Stimulated activated CD8-positive, alpha-beta memory T cell treated with anti-CD3 and anti-CD28 coated beads, Interleukin-2, amount 100 ng/mL, for 1 hour (primary cell): ENCODE data around the gene VWA3B.
"Not testable (repeated sequence)": the region's sequence is repeated elsewhere in the genome, so short reads cannot be mapped to it uniquely, and the experiment has no call there.

ENCODE experiments used
- DNase-seq, 2 donors: peaks; one replicate each; pipeline ENCODE4 v3.0.0-alpha.2; 2020; ENCODE audit warnings: low read depth in 2 of 2

VWA3B gene

DNA sequence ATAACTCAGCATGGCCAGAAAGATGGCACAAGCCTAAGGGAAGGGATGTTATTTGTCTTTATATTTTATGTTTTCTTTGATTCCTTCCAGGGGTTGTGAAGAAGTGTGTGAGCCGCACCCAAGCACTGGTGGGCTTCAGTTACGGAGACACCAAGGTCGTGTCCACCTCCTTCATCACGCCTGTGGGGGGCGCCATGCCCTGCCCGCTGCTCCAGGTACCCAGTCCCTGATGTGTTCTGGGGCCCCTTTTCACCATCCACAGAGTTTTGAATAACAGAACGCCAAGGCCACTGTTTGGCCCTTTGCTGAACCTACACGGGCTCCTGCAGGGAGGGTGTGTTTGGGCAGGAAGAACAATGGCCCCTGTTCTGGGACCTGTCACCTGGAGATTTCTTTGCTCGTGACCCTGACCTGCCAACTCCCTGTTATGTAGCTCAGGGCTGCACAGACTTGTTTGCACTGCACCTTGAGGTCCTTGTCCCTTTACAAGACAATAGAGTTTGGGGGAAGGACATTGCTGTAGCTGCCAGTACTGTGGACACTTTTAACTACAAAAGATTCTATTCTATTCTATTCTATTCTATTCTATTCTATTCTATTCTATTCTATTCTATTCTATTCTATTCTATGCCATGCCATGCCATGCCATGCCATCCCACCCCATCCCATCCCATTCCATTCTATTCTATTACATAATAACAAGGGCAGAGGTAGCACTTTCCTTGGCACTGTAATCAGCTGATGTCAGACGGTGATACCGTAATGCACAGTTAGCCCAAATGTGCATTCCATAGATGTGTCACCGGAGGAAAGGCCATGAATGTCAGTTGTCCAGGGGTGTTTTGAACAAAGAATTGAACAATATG lies 211.1 kb downstream of the VWA3B start:
- no peak for DNase-seq

DNA sequence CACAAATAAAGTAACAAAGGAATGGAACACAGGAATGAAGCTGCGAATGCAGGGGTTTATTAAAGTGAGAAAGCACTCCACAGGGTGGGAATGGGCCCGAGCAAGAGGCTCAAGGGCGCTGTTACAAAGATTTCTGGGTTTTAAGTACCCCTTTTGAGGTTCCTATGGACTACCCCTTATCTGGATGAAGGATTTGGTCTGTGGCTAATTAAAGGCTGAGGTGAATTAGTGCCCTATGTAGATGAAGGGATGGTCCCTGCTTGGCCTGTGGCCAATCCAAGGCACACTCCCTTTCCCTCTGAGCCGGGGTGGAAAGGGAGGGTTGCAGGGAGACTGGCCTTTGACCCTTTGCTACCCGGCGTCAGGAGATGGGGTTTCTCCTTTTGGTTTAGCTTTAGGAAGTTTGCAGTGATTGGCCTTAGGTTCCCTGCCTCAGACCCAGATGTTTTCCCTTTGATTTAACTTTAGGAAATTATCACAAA lies 211.8 kb downstream of the VWA3B start:
- DNase-seq, result no peak

DNA sequence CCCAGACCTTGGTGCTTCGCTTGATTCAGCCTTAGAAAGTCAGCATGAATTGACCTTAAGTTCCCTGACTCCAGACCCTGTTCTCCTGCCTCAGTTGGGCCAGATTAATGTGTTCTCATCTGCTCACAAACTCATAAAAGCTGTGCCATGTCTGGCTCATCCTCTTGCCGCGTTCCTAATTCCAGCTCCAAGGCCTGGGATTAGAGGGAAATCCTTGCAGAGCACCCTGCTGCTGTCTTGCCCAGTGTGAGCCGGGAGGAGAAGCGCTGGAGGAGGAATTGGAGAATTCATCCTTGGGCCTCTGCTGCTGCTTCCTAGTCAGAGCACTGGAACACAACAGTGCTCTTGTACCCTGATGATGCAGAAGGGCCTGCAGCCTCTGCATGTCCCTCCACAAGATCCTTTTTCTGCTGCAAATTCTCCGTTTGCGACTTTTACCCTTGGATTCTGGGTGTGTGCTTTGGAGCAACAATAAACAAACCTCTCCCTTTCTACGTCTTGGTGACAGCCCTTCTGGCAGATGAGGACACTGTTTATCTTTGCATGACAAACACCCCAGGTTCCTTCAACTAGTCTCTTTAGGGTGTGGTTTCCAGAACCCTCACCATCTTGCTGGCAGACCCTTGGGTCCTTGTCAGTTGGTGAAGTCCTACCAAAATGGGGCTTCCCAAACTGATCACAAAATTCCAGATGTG lies 212.4 kb downstream of the VWA3B start:
- no peak for DNase-seq

GRCh38 chr2:98300141-98300874 lies 213.3 kb downstream of the VWA3B start:
- DNase-seq, result no peak

- DNase-seq, result no peak
Measured at GRCh38 chr2:98301469-98301868, 214.5 kb downstream of the VWA3B start.

DNA sequence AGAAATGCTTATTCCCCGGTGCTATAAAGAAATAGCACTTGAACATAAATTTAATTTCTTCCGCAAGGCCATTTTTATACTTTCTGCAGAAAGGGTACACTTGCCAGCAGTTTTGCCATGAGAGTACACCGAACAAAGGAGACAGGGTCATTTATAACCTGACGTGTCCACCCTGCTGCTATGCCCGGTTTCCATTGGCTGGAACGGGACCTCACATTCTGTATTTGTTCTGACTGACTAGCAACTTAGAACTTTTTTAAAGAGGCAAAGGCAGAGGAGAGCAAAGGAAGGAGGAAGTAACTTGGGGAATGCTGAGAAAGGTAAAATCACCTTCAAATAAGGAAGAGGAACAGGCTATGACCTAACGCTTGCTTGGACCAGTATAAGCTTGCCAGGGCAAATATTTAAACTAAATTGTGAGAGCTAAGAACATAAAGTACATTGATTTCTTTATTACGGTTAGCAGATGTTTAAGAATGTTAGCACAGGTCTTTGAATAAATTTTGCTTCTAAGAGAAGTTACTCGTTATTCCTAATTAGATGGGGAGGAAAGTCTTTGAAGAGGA lies 220.2 kb downstream of the VWA3B start:
- not testable (repeated sequence) for DNase-seq

- no peak for DNase-seq
Measured at GRCh38 chr2:98308068-98308467, 221.1 kb downstream of the VWA3B start.

- DNase-seq, result no peak
Measured at GRCh38 chr2:98308532-98308931, 221.6 kb downstream of the VWA3B start.

- no peak for DNase-seq
Measured at GRCh38 chr2:98309580-98309979, 222.6 kb downstream of the VWA3B start.

GRCh38 chr2:98310010-98310409 lies 223.0 kb downstream of the VWA3B start:
- DNase-seq, result no peak

GRCh38 chr2:98311090-98311489 lies 224.1 kb downstream of the VWA3B start:
- DNase-seq, result no peak

DNA sequence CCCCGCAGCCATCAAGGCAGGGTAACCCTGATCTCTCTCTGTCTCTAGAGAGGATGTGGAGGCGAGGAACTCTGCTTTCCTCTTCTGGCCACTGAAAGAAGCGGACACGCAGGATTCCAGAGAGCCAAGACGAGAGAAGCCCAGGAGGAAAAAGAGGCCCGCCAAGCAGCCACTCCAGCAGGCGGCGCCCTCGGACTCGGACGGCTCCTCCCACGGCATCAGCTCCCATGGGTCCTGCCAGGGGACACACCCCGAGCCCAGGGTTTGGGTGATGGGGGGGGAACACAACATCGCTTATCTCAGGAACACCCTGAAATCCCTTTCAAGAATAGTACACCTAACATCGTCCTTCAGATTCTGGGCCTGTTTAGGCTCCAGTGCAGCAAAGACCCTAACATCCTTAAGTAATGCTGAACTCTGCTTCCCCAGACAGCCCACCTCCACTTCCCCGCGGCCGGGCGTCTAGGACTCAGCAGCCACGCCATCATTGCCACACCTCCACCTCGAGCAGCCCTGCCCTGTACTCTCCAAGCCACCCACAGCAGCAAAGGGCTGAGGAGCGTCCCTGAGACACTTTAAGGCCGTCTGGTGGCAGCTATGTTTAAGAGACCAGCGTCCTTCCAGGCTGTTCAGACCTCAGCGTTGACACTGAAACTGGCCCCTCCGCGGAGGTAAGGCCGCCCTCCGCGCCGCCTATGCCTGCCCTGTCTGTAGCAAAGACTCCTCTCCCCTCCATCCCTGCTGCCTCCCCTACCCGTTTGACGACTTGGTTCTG lies 225.0 kb downstream of the VWA3B start:
- no peak for DNase-seq

- no peak for DNase-seq
Measured at GRCh38 chr2:98313492-98314250, 226.7 kb downstream of the VWA3B start.

DNA sequence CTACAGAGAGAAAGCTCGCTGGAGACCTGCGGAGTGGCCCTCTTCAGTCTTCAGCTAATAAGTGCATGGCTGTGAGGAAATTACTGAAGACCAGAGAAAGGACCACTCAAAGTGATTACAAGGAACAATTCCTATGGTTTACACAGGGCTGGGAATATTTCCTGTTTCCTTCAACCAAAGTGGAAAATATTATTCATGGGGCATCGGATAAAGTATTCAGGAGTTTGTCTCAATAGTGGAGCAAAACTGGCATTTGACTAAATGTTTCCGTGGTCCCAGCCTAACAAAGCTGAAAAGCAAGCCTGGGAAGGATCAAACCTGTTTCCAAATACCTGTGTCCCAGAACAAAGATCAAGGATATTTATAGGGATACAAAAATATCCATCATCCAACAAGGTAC lies 227.3 kb downstream of the VWA3B start:
- DNase-seq, result no peak

DNA sequence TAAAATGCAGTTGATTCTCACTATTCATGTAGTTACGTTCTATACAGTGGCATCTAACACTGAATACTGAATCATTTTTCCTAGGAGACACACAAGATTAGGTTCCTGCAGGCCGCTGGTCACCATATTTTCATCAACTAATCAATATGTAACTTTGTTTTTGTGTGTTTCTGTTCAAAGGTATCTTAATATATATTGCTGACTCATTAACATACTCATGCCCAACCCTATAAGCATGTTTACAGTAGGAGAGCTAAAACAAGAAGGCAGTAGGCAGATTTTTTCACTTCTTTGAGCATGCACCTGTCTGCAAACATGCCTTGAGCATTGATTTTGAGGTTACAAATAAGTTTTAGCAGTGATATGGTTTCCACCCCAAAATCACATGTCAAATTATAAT lies 229.0 kb downstream of the VWA3B start:
- no peak for DNase-seq

GRCh38 chr2:98317214-98317613 lies 230.2 kb downstream of the VWA3B start:
- no peak for DNase-seq

GRCh38 chr2:98320171-98320570 lies 233.2 kb downstream of the VWA3B start:
- DNase-seq, result not testable (repeated sequence)

DNA sequence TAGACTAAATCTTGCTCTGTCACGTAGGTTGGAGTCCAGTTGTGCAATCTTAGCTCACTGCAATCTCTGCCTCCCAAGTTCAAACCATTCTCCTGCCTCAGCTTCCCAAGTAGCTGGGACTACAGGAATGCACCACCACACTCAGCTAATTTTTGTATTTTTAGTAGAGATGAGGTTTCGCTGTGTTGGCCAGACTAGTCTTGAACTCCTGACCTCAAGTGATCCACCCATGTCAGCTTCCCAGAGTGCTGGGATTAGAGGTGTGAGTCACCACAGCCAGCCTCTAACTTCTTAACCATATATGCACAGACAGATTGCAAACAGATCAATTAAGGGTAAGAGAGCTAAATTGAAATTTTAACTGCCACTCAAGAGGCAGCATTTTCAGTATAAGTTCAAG lies 237.2 kb downstream of the VWA3B start:
- no peak for DNase-seq

DNA sequence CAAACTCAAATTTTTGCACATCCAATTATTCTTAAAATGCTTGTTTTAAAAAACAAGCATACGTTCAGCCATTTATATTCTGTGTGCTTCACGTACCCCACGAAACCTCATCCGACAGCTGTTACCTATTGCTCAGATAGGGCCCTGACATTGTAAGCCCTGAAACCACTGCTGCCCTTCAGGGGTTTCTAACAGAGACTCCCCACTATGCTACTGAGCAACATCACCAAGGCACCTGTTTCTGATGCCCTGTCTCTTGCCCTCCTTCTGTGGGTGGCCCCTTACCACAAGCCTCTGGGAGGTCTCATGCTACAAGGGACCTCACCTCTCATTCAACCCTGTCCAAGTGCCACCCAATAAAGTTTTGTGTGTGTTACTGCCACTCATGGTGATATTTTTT lies 240.8 kb downstream of the VWA3B start:
- DNase-seq, result no peak

DNA sequence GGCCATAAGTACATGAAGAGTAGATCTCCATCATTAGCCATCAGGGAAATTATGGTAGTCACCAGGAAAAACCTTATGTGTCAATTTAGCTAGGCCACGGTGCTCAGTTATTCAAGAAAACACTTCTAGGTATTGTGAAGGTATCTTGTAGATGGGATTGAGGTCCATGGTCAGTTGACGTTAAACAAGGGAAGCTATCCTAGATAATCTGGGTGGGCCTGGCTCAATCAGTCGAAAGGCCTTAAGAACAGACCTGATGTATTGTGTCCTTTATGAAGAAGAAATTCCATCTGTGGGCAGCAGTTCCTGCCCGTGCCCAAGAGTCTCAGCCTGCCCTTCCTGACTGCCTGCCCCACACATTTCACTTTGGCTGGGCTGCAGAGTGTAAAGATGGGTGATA lies 242.6 kb downstream of the VWA3B start:
- DNase-seq, result no peak

DNA sequence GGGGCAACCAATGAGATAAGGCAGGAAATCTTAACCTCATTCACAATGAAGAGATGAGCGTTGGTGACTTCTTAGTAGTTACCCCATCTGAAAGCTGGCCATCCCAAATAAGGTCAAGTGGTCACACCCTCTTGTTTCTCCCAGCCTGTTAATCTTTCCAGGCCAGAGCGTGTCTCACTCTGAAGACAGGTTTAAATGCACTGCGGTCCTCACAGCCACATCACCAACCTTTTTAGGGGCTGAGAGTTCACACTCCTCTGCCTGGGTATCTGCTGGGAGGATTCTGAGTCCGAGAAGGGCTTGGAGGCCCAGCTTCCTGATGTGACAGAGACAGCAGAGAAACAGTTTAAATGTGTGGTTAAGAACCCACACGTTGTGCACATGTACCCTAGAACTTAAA lies 246.0 kb downstream of the VWA3B start:
- DNase-seq, result no peak
